Activated CD8-positive, alpha-beta memory T cell treated with anti-CD3 and anti-CD28 coated beads, Interleukin-2, amount 50 U/mL, for 24 hours (primary cell): ENCODE measurements around the gene PARP9.

Experiments
- DNase-seq: peaks from one replicate; pipeline ENCODE4 v3.0.0-alpha.2; 2020; ENCODE audit errors: extremely low read depth

The PARP9 gene

GRCh38 chr3:122488262-122488973, 75.7 kb downstream of the PARP9 start:
- DNase-seq: no peak

- no peak for DNase-seq
Observed at GRCh38 chr3:122484985-122485384, 79.1 kb downstream of the PARP9 start.

- DNase-seq: no peak
Observed at GRCh38 chr3:122481390-122481789, 82.7 kb downstream of the PARP9 start.
